ENCODE measurements around the gene PCDHB1. TPM values are rescaled to one million over a fixed set of nuclear protein-coding genes. Genes with fewer than 3 reads are reported as not detected.

Gene PCDHB1
- total RNA-seq, 1 experiment from 2014 or later = not detected

GRCh38 chr5:141051521-141051866 is 320 bp downstream of the PCDHB1 start:
- H3K4me3 ChIP-seq (replicated peaks in 1 of 2; ENCODE audit: low read depth in 1 of 2, low read length in 2 of 2) = no peak overlapping the region
- no peaks in the 10 kb centered on the region for H3K27me3 ChIP-seq (ENCODE audit: insufficient read depth, low read length)
- H3K79me2 ChIP-seq (ENCODE audit: insufficient read depth, low read length) = no peaks in the 10 kb centered on the region
- ChIA-PET RAD21 (ENCODE audit: low non-redundant PET in 1 of 2, low total read pairs in 2 of 2, uncharacterized antibody in 2 of 2, unreplicated experiment in 2 of 2) (no interaction called here), POLR2A (no interaction called here), CTCF (no interaction called here)
- ATAC-seq (no peak), DNase-seq (ENCODE audit: low read depth, low spot score) (no peak)
- H4K20me1 ChIP-seq (ENCODE audit: insufficient read depth) = no peaks in the 10 kb centered on the region
- H3K4me1 ChIP-seq (ENCODE audit: control insufficient read depth in 1 of 2, insufficient read depth in 2 of 2, low read length in 2 of 2) = no peaks in the 10 kb centered on the region
- H2AFZ ChIP-seq (ENCODE audit: low read depth, low read length, poor library complexity, severe bottlenecking) = no peak overlapping the region
- no peak overlapping the region for H3K4me2 ChIP-seq (ENCODE audit: low read length)
- intact Hi-C loops (cut with micrococcal nuclease) = no loop called here
- TF ChIP-seq CBX3 (IDR thresholded peaks at IDR 0.05; ENCODE audit: low read depth) = no peak
- TF ChIP-seq SRF (IDR thresholded peaks at IDR 0.05; ENCODE audit: low read depth) = no peak
- TF ChIP-seq REST (IDR thresholded peaks at IDR 0.05; ENCODE audit: low read depth) = no peak
- TF ChIP-seq SP1 (IDR thresholded peaks at IDR 0.05; ENCODE audit: low read depth) = no peak
- no peak for TF ChIP-seq CEBPB (IDR thresholded peaks at IDR 0.05; ENCODE audit: low read depth)
- TF ChIP-seq ATF3 (IDR thresholded peaks at IDR 0.05) = no peak
- no peak for TF ChIP-seq TCF7L2 (IDR thresholded peaks at IDR 0.05; ENCODE audit: borderline replicate concordance, extremely low read depth, insufficient read depth, insufficient read length)
- no peak for TF ChIP-seq ZFX (IDR thresholded peaks at IDR 0.05)
- no peak for TF ChIP-seq SIN3A (IDR thresholded peaks at IDR 0.05; ENCODE audit: low read depth)
- TF ChIP-seq EGR1 (IDR thresholded peaks at IDR 0.05; ENCODE audit: low read depth) = no peak
- no peak for TF ChIP-seq EZH2 (IDR thresholded peaks at IDR 0.05)
- no peak for TF ChIP-seq JUND (IDR thresholded peaks at IDR 0.05)
- TF ChIP-seq CTCF (IDR thresholded peaks at IDR 0.05 in 2 of 3, conservative IDR thresholded peaks at IDR 0.05 in 1 of 3; ENCODE audit: borderline replicate concordance in 1 of 3, insufficient read depth in 1 of 3, low read depth in 2 of 3, low read length in 2 of 3) = no peak
- no peak for TF ChIP-seq EZH2phosphoT487 (IDR thresholded peaks at IDR 0.05; ENCODE audit: borderline replicate concordance)
- TF ChIP-seq FOSL1 (IDR thresholded peaks at IDR 0.05; ENCODE audit: low read depth) = no peak
- no peak overlapping the region for H3K27ac ChIP-seq (ENCODE audit: low read depth, low read length)
- H3K9me3 ChIP-seq (ENCODE audit: control insufficient read depth in 1 of 2, insufficient read depth in 1 of 2, low read depth in 1 of 2, low read length in 2 of 2) = no peaks in the 10 kb centered on the region
- no peaks in the 10 kb centered on the region for H3K36me3 ChIP-seq (ENCODE audit: control insufficient read depth in 1 of 2, insufficient read depth in 2 of 2, low read length in 2 of 2)
- no TSS peak for BruUV-seq (replicated peaks)
- no peaks in the 10 kb centered on the region for H3K9me2 ChIP-seq (ENCODE audit: insufficient read depth)
- no peak overlapping the region for H3K9ac ChIP-seq (ENCODE audit: low read length)
